Peyer's patch (tissue), 4 donors: ENCODE results near the gene GEMIN5.

Experiments used
- POLR2A ChIP-seq, 2 donors: fragments of 450-650 bp; IDR thresholded peaks; one replicate each; pipeline ENCODE4 v1.5.1; 2017; ENCODE audit warnings: antibody characterized with exemption in 2 of 2, mild to moderate bottlenecking in 2 of 2, moderate library complexity in 2 of 2
- TF ChIP-seq, protein P1 (sequence below), 6 experiments: fragments of 450-650 bp in 4 of 6; fragments of 200-600 bp in 2 of 6; sonication (generic) in 1 of 6; IDR thresholded peaks; one replicate each; pipeline ENCODE4 v1.5.1; 2017 to 2019; ENCODE audit warnings: antibody characterized with exemption in 6 of 6, mild to moderate bottlenecking in 3 of 6, moderate library complexity in 1 of 6

DNA sequence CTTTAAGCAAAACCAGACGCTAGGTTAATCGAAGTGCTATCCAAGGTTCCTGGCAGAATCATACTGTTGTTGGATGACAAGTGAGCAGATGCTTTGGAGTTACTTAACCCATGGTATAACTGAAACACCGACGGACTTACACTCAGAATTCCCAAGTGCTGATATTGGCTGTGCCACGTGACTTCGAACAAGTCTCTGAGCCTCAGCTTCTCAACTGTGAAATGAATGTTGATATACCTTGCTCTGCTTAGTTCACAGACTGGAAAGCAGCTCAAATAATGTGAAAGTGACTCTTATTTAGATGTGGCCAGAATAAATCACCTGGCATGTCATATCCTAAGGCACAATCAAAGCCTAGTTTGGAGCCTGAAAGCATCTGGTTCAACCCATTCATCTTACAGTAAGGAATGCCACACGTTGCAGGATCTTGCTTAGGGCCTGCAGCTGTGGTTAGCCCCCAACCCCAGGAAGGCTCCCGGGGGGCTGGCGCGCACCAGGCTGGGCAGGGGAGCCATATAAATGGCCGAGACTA is 759 bp downstream of the GEMIN5 start:
- TF ChIP-seq, protein P1, sequence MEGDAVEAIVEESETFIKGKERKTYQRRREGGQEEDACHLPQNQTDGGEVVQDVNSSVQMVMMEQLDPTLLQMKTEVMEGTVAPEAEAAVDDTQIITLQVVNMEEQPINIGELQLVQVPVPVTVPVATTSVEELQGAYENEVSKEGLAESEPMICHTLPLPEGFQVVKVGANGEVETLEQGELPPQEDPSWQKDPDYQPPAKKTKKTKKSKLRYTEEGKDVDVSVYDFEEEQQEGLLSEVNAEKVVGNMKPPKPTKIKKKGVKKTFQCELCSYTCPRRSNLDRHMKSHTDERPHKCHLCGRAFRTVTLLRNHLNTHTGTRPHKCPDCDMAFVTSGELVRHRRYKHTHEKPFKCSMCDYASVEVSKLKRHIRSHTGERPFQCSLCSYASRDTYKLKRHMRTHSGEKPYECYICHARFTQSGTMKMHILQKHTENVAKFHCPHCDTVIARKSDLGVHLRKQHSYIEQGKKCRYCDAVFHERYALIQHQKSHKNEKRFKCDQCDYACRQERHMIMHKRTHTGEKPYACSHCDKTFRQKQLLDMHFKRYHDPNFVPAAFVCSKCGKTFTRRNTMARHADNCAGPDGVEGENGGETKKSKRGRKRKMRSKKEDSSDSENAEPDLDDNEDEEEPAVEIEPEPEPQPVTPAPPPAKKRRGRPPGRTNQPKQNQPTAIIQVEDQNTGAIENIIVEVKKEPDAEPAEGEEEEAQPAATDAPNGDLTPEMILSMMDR (IDR thresholded peaks at IDR 0.05), result no peak
- no peak for TF ChIP-seq POLR2A (IDR thresholded peaks at IDR 0.05)
